GM21723 (cell line): ENCODE data around the gene PPP6R2.

ENCODE experiments used
- ATAC-seq: cut with Tn5 transposase; IDR thresholded peaks from one replicate; pipeline ENCODE4 v1.9.1; 2021; ENCODE audit warnings: mild to moderate bottlenecking, moderate library complexity; ENCODE audit not compliant: unreplicated experiment

PPP6R2 gene

DNA sequence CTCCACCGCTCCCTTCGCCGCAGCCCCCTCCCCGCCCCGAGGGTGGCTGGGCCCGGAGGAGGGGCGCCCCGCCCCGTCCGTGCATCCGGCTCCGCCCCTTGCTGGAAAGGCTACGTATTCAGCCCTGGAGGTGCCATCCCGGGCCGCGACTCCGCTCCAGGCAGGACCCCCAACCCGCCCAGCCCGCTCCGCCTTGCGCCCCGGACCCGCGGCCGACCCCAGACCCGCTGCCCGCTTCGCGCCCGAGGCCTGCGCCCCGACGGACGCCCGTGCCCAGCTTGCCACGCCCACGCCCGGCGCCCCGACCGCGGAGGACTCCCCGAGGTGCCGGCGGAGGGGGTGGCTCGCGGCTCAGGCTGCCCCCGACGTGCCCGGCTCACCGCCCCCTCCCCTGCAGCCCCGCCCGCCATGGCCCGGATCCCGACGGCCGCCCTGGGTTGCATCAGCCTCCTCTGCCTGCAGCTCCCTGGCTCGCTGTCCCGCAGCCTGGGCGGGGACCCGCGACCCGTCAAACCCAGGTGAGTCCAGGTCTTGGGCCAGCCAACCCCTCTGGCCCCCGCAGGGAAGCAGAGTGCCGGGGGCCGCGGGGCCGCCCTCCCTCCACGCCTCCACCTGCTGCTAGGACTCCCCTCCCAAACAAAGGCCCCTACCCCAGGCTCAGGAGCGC is 138.4 kb downstream of the PPP6R2 start, which contains the start of gene ADM2:
Gene ADM2 (plus strand): TSS at position 104 of the 667 bp plus-strand sequence. CDS start 305 bp downstream, at position 409.
- ATAC-seq, result no peak

DNA sequence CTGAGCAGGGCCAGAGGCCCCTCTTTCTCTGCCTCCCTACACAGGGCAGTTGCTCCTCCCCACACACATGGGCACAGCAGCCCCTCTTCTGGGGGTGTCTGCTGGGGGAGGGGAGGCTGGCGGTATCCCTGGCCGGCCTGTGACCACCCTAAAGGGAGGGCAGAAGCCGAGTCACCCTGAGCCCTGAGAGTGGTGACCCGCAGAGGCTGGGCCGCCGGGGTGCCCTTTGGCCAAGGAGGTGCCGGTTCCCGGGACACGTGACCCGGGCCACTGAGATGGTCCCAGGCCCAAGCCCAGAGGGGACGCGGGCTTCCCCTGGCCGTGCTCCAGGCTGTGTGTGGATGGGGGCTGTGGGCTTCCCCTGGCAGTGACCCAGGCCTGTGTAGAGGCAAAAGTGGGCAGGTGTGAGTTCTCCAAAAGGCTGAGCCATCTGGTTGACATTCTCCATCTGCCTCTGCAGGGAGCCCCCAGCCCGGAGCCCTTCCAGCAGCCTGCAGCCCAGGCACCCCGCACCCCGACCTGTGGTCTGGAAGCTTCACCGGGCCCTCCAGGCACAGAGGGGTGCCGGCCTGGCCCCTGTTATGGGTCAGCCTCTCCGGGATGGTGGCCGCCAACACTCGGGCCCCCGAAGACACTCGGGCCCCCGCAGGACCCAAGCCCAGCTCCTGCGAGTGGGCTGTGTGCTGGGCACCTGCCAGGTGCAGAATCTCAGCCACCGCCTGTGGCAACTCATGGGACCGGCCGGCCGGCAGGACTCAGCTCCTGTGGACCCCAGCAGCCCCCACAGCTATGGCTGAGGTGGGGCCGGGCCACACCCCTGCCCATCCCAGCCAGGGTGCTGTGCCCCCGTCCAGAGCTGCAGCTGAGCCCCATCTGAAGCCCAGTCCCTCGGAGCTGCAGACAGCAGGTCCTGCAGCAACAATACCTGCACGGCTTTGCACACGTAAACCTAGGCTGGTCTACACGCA is 139.3 kb downstream of the PPP6R2 start:
- no peak for ATAC-seq

DNA sequence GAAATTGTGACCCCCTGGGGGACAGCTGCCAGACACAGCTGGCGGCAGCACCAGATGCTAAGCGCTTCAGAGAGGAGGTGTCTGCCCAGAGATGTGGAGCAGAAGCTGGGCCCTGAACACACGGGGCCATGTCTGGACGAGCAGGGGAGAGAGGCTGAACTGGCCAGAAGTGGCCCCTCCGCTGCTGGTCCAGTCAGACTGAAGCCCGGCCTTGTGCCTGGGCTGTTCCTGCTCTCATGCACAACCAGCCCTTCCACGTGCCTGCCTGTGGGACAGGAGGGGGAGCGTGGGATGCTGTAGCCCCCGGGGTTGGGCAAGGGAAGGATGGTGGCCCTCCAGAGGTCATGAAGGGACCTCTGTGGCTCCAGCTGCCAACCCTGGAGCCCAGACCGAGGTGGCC is 140.0 kb downstream of the PPP6R2 start:
- no peak for ATAC-seq

DNA sequence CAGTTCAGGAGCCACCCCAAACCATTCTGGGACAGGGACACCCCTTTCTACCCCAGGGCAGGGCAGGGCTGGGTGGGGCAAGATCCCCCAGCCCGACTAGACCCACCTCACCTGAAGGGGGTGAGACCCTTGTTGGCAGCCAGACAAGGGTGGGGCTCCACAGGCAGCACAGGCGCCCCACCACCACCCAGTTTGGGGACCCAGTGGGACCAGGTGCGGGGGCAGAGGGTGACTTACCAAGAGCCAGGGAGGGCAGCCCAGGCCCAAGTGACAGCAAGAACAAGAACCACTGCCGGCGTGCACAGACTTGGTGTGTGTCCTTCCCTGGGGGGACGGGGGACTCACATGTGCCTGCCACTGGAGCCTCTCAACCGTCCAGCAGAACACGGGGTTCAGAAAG is 140.4 kb downstream of the PPP6R2 start:
- ATAC-seq, result no peak

DNA sequence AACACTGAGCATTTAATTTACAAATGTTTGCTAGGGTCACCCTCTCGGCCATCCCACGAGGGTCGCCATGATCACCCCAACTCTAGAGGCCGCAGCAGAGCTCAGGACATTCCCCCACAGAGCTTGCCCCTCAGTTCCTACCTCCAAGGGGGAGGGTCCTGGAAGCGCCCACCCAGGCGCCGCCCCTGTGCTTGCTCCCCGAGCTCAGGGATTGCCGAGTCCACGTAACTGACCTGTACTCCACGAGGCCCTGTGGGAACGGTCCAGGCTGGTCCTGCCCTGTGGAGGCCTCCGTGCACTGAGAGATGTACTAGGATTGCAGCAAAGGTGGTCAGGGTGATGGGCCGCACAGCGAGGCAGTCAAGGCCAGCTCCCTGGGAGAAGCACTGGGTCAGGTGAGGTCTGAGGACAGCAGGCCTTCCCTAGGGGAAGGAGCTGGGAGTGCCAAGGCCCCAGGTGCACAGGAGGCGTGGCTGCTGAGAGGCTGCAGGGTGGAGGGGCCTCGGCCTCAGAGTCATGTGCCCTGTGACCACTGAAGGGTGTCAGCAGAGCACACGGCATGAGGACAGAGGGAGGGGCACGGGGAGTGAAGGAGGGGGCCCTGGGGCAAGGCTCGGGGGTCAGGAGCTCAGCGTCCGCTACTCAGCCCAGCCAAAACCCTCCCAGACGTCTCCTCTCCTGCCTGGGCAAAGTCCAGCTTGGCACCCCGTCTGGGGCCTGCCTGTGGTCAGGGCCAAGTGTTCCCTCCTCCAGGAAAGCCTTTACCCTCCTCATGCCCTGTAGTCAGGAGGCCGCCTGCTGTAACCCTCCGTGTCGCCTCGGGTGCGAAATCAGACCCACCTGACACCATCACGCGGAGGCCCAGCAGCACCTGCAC is 141.1 kb downstream of the PPP6R2 start:
- no peak for ATAC-seq

DNA sequence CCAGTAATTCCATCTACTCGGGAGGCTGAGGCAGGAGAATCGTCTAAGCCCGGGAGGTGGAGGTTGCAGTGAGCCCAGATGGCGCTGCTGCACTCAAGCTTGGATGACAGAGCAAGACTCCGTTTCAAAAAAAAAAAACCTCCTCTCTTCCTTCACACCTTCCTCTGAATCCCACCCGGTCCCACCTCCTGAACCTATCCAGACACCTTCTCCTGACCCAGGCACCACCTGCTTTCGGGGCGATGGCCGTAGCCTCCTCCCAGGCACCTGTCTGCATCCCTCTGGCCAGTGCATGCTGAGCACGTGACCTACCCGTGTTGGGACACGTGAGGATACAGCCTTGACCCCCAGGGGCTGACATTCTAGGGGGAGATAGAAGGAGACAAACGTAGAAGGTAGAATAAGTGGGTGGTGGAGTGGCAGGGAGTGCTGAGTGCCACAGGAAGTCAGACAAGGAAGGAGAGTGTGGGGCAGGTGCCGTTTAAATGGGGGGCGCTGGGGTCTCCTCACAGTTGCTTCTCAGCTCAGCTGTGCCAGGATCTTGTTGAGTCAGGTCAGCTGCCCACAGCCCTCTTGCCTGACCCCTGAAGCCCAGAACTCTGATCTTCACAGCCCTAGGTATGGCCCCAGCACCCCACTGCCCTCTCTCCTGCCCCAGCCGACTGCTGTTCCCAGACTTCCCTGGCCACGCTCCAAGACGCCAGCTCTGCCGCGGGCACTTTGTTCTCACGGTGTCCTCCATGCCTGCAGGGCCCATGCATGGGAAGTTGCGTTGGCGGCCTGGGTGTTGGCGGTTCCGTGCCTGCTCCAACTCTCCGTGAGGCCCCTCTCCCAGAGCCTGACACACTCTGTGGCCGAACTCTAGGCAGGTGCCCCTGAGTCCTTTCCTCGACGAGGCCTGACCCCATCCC is 142.3 kb downstream of the PPP6R2 start:
- ATAC-seq, result no peak

DNA sequence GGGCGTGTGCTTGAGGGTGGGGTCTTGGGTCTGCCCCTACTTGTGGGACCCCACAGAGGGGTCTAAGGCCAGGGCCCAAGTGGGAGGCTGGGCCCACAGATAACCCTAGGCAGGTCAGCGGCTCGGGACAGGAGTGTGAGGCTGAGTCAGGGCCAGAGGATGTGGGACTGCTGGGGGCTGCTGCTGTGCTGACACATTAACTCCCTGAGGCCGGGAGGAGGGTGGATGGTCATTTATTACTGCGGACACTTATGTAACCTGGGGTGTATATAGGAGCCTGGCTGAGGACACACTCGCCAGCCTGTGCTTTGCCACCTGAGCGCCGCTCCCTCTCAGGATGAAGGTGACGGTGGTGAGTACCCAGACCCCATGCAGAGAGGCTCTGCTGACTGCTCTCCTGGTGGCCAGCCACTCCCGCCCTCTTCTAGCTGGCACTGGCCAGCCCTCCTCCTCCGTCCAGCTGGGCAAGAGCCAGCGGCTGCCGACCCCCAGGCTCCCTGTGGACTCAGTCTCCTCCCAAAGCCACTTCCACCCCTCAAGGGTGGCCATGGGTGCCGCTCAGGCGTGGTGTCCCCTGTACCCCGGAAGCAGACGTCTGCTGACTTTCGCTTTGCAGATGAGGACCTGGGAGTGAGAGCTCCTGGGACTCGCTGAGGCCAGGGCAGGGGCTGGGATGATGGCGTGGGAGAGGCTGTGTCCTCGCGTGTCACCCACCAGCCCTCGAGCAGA is 143.6 kb downstream of the PPP6R2 start, which contains the start of gene MIOX:
Gene MIOX (plus strand): TSS at position 299 of the 729 bp plus-strand sequence. CDS start 39 bp downstream, at position 338.
- ATAC-seq, result no peak

DNA sequence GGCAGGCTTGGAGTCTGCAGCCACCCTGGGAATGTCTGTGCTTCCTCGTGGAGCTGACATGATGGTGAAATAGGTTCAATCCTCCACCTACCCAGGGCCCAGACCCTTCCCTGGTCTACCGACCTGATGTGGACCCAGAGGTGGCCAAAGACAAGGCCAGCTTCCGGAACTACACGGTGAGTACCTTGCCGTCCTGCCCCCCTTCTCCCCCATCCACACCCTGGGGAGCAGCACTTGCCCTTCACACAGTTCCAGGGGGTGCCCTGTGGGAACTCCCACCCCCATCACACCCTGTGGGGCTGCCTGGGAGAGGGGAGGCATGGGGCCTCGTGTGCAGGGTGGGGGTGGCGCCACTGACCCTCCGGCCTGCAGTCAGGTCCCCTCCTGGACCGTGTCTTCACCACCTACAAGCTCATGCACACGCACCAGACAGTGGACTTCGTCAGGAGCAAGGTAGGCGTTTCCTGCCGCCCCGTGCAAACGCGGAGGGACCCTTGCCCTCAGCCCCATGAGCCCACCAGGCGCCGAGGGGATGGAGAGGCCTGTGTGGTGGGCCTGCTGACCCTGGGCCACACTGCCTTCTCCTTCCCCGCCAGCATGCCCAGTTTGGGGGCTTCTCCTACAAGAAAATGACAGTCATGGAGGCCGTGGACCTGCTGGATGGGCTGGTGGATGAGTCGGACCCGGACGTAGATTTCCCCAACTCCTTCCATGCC is 144.3 kb downstream of the PPP6R2 start:
- ATAC-seq, result no peak

DNA sequence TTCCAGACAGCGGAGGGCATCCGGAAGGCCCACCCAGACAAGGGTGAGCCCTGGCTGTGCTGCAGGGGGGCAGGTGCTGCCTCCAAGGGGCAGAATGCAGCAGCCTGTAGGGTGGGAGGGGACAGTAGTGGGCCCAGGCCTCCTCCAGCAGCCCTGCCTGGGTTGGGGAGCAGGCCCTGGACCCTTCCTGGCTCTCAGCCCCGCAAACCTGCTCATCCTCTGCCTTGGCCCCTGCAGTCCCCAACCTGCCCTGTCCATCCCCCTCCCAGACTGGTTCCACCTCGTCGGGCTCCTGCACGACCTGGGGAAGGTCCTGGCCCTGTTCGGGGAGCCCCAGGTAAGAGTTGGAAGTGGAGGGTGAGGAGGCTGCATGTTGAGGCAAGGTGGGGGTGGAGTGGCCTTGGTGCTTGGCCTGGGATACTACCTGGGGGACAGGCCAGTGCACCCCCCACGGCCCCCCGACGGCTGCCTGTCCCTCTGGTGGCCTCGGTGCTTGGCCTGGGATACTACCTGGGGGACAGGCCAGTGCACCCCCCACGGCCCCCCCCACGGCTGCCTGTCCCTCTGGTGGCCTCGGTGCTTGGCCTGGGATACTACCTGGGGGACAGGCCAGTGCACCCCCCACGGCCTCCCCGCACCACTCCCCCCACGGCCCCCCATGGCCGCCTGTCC is 145.0 kb downstream of the PPP6R2 start:
- ATAC-seq, result no peak

DNA sequence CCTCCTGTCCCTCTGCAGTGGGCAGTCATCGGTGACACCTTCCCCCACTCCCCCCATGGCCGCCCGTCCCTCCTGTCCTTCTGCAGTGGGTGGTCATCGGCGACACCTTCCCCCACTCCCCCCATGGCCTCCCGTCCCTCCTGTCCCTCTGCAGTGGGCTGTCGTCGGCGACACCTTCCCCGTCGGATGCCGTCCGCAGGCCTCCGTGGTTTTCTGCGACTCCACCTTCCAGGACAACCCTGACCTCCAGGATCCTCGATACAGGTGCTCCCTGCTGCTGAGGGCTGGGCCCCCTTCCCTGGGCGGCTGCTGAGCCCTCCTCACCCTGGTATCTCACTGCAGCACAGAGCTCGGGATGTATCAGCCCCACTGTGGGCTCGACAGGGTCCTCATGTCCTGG is 145.8 kb downstream of the PPP6R2 start:
- ATAC-seq, result no peak

DNA sequence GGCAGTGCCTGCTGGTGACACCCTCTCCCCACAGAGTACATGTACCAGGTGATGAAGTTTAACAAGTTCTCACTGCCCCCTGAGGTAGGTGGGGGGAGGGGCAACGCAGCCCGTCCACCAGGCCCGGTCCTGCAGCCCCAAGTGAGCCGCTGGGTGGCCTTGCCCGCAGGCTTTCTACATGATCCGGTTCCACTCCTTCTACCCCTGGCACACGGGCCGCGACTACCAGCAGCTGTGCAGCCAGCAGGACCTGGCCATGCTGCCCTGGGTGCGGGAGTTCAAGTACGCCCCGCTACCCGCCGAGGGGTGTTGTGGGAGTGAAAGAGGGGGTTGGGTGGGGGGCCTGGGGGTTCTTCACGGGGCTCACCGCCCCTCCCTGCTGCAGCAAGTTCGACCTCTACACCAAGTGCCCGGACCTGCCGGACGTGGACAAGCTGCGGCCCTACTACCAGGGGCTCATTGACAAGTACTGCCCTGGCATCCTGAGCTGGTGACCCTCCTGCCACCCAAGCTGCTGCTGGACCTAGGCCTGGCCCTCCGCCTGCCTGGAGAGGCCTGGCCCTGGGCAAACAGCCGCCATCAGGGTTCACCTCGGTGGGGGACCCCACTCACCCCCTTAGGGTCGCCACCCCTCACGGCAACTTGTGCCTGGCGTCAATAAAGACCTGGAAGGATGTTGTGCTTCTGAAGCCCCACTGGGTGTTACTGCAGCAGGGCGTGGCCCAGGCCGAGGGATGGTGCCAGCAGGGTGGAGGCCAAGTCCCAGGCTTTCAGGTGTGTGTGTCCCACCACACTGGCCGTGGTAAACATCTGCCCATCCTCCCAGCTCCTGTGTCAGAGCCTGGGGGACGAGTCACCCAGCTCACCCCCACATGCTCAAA is 146.5 kb downstream of the PPP6R2 start:
- ATAC-seq, result no peak

DNA sequence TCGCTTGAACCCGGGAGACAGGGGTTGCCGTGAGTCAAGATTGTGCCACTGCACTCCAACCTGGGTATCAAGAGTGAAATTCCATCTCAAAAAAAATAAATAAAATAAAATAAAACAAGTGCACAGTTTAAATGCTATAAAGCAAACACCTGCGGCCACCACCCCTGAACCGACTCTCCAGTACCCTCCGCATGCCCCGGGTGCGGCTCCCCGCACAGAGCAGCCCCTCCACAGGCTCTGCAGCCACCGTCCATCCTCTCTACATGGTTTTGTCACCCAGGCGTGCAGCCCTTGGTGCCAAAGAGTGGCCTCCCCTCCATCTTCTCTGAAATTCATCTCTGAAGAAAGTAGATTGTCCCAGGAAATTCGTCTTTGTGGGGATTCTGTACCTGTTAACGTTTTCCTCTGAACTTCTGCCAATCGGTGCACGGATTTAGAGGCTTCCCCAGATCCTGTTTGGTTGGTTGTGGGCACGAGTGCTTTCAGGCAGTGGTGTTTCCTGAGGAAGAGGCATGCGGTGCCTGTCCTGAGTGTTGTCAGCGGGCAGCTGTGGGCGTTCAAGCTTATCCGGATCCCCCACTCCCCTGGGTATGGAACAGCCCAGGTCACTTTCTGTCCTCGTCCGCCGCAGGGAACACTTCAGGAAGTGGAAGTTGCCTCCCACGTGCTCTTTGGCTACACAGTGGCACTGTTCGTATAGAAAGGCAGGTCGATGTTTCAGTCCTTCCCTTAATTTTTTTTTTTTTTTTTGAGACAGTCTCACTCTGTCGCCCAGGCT is 147.6 kb downstream of the PPP6R2 start:
- no peak for ATAC-seq
